BLaER1 treated with 17β-estradiol and CSF1 and Interleukin-3, amounts not matched to agents 10 nM and 100 nM (cell line): Measurements from ENCODE around the gene ZMYND10.

Experiments
- H3K27ac ChIP-seq, 11 experiments: shearing (Covaris generic); formaldehyde crosslinking; 2 replicates each; pipeline ENCODE4 v1.8.1; 2022
- H3K27me3 ChIP-seq, 11 experiments: shearing (Covaris generic); formaldehyde crosslinking; 2 replicates each; pipeline ENCODE4 v1.8.1; 2022
- H3K36me3 ChIP-seq, 11 experiments: shearing (Covaris generic); formaldehyde crosslinking; 2 replicates each; pipeline ENCODE4 v1.8.1; 2022
- H3K4me1 ChIP-seq, 10 experiments: shearing (Covaris generic); formaldehyde crosslinking; 2 replicates each; pipeline ENCODE4 v1.8.1; 2022
- H3K4me2 ChIP-seq, 11 experiments: shearing (Covaris generic); formaldehyde crosslinking; 2 replicates each; pipeline ENCODE4 v1.8.1; 2022
- H3K4me3 ChIP-seq, 10 experiments: shearing (Covaris generic); formaldehyde crosslinking; 2 replicates each; pipeline ENCODE4 v1.8.1; 2022
- H3K9ac ChIP-seq, 11 experiments: shearing (Covaris generic); formaldehyde crosslinking; 2 replicates each; pipeline ENCODE4 v1.8.1; 2022
- H3K9me3 ChIP-seq, 11 experiments: shearing (Covaris generic); formaldehyde crosslinking; replicated peaks in 1 of 11; 2 replicates each; pipeline ENCODE4 v1.8.1; 2022
- H4K20me1 ChIP-seq, 11 experiments: shearing (Covaris generic); formaldehyde crosslinking; 2 replicates each; pipeline ENCODE4 v1.8.1; 2022
- Cebpa-rat ChIP-seq, 11 experiments: shearing (Covaris generic); IDR thresholded peaks; 2 replicates each; pipeline ENCODE4 v1.8.1; 2022

Gene ZMYND10

GRCh38 chr3:50323092-50323600 is 22.4 kb downstream of the ZMYND10 start:
- H3K4me3 ChIP-seq: 0 out of 20 replicates have a peak overlapping the region, but pooled peaks of 1 of the 10 experiments have one; percentile 13
- peak overlapping the region in 9 of 11 experiments; percentile 15 to 99 (median 45); a peak in 14 of 22 replicates for H3K27ac ChIP-seq

GRCh38 chr3:50322386-50323091 is 23.0 kb downstream of the ZMYND10 start, which contains the start of gene HYAL2:
TSS of gene HYAL2 (minus strand) at chr3:50322745. CDS start at chr3:50320489, 2,256 bp downstream.
- H3K27ac ChIP-seq: peak within 1 kb of the TSS; percentile 94 to 100 (median 99)

More at GRCh38 chr3:50323092-50323600, 22.4 kb downstream of the ZMYND10 start:
- peak overlapping the region; percentile 90 to 99 (median 97); a peak in 21 of 22 replicates for H3K4me2 ChIP-seq
- H3K9ac ChIP-seq: peak overlapping the region; percentile 11 to 99 (median 58); a peak in 20 of 22 replicates
- H4K20me1 ChIP-seq: peaks cover 0 to 56% (median 28%) of the 10 kb centered on the region in 11 experiments; a peak in 17 of 22 replicates
- no peak for TF ChIP-seq Cebpa-rat (IDR thresholded peaks at IDR 0.05)
- H3K9me3 ChIP-seq: no peaks in the 10 kb centered on the region
- H3K27me3 ChIP-seq: no peaks in the 10 kb centered on the region
- H3K4me1 ChIP-seq: peaks cover 62 to 83% (median 76%) of the 10 kb centered on the region in 10 experiments
- peaks cover 7 to 50% (median 37%) of the 10 kb centered on the region in 11 experiments; a peak in 21 of 22 replicates for H3K36me3 ChIP-seq

GRCh38 chr3:50322115-50322385 is 23.5 kb downstream of the ZMYND10 start:
- peaks cover 68 to 89% (median 81%) of the 10 kb centered on the region in 10 experiments for H3K4me1 ChIP-seq
- H3K9ac ChIP-seq: peak overlapping the region; percentile 93 to 100 (median 99); a peak in 21 of 22 replicates
- no peaks in the 10 kb centered on the region for H3K9me3 ChIP-seq
- peak overlapping the region; percentile 73 to 89 (median 78) for H3K4me3 ChIP-seq
- H4K20me1 ChIP-seq: peaks cover 0 to 58% (median 35%) of the 10 kb centered on the region in 11 experiments; a peak in 17 of 22 replicates
- H3K27ac ChIP-seq: peak overlapping the region; percentile 94 to 100 (median 99); a peak in 20 of 22 replicates
- peaks cover 16 to 61% (median 48%) of the 10 kb centered on the region in 11 experiments; a peak in 21 of 22 replicates for H3K36me3 ChIP-seq
- H3K4me2 ChIP-seq: peak overlapping the region; percentile 90 to 99 (median 97)
- H3K27me3 ChIP-seq: no peaks in the 10 kb centered on the region
- TF ChIP-seq Cebpa-rat (IDR thresholded peaks at IDR 0.05): no peak

More at GRCh38 chr3:50322386-50323091, 23.0 kb downstream of the ZMYND10 start, which contains the start of gene HYAL2:
- H3K4me1 ChIP-seq: peaks cover 68 to 89% (median 81%) of the 10 kb centered on the region in 10 experiments
- peak within 1 kb of the TSS; percentile 90 to 99 (median 97) for H3K4me2 ChIP-seq
- peak within 1 kb of the TSS; percentile 73 to 89 (median 78) for H3K4me3 ChIP-seq
- no peaks in the 10 kb centered on the region for H3K27me3 ChIP-seq
- no peaks in the 10 kb centered on the region for H3K9me3 ChIP-seq
- H3K36me3 ChIP-seq: peaks cover 11 to 56% (median 43%) of the 10 kb centered on the region in 11 experiments; a peak in 21 of 22 replicates
- TF ChIP-seq Cebpa-rat (IDR thresholded peaks at IDR 0.05): no peak
- peak within 1 kb of the TSS; percentile 93 to 100 (median 99) for H3K9ac ChIP-seq
- peaks cover 0 to 58% (median 34%) of the 10 kb centered on the region in 11 experiments; a peak in 17 of 22 replicates for H4K20me1 ChIP-seq

- no peaks in the 10 kb centered on the region for H3K9me3 ChIP-seq
- no peak for TF ChIP-seq Cebpa-rat (IDR thresholded peaks at IDR 0.05)
- H3K4me1 ChIP-seq: peaks cover 68 to 89% (median 81%) of the 10 kb centered on the region in 10 experiments
- peaks cover 0 to 58% (median 38%) of the 10 kb centered on the region in 11 experiments; a peak in 18 of 22 replicates for H4K20me1 ChIP-seq
- H3K9ac ChIP-seq: peak overlapping the region; percentile 93 to 100 (median 99)
- peak overlapping the region; percentile 94 to 100 (median 99) for H3K27ac ChIP-seq
- peak overlapping the region; percentile 90 to 99 (median 97) for H3K4me2 ChIP-seq
- H3K4me3 ChIP-seq: peak overlapping the region; percentile 73 to 89 (median 78)
- no peaks in the 10 kb centered on the region for H3K27me3 ChIP-seq
- peaks cover 21 to 62% (median 50%) of the 10 kb centered on the region in 11 experiments; a peak in 21 of 22 replicates for H3K36me3 ChIP-seq
Observed at GRCh38 chr3:50321336-50322114, 24.0 kb downstream of the ZMYND10 start.

GRCh38 chr3:50320853-50321335 is 24.6 kb downstream of the ZMYND10 start:
- Histone ChIP-seq H3K4me3 (peak overlapping the region; percentile 73 to 89 (median 78)), H3K27me3 (no peaks in the 10 kb centered on the region), H3K4me1 (peaks cover 67 to 86% (median 79%) of the 10 kb centered on the region in 10 experiments), H3K9me3 (no peaks in the 10 kb centered on the region), H3K4me2 (peak overlapping the region; percentile 90 to 99 (median 97)), H3K9ac (peak overlapping the region; percentile 93 to 100 (median 99)), H3K27ac (peak overlapping the region; percentile 94 to 100 (median 99)), H3K36me3 (peaks cover 21 to 62% (median 50%) of the 10 kb centered on the region in 11 experiments; a peak in 21 of 22 replicates), H4K20me1 (peaks cover 0 to 57% (median 41%) of the 10 kb centered on the region in 11 experiments; a peak in 18 of 22 replicates)
- TF ChIP-seq Cebpa-rat (IDR thresholded peaks at IDR 0.05): no peak

- Histone ChIP-seq H3K4me1 (peaks cover 67 to 78% (median 75%) of the 10 kb centered on the region in 10 experiments), H3K27me3 (no peaks in the 10 kb centered on the region), H3K27ac (peak overlapping the region; percentile 94 to 100 (median 99); a peak in 21 of 22 replicates), H3K4me2 (peak overlapping the region; percentile 90 to 99 (median 97)), H3K9ac (peak overlapping the region; percentile 93 to 100 (median 99)), H3K9me3 (no peaks in the 10 kb centered on the region), H3K4me3 (peak overlapping the region; percentile 73 to 89 (median 78)), H3K36me3 (peaks cover 19 to 61% (median 46%) of the 10 kb centered on the region in 11 experiments; a peak in 19 of 22 replicates), H4K20me1 (peaks cover 0 to 50% (median 40%) of the 10 kb centered on the region in 11 experiments; a peak in 18 of 22 replicates)
- TF ChIP-seq Cebpa-rat (IDR thresholded peaks at IDR 0.05): no peak
Observed at GRCh38 chr3:50319894-50320625, 25.5 kb downstream of the ZMYND10 start.

- H3K9me3 ChIP-seq: no peaks in the 10 kb centered on the region
- TF ChIP-seq Cebpa-rat (IDR thresholded peaks at IDR 0.05): no peak
- H3K4me1 ChIP-seq: peaks cover 67 to 73% (median 70%) of the 10 kb centered on the region in 10 experiments
- H3K27ac ChIP-seq: peak overlapping the region in 4 of 11 experiments; percentile 12 to 32 (median 19); a peak in 3 of 22 replicates
- peak overlapping the region; percentile 29 to 100 (median 98); a peak in 17 of 22 replicates for H3K9ac ChIP-seq
- H4K20me1 ChIP-seq: peaks cover 0 to 47% (median 41%) of the 10 kb centered on the region in 11 experiments; a peak in 18 of 22 replicates
- H3K4me2 ChIP-seq: peak overlapping the region; percentile 90 to 99 (median 97)
- H3K4me3 ChIP-seq: peak overlapping the region in 7 of 10 experiments; percentile 14 to 87 (median 78); a peak in 12 of 20 replicates
- no peaks in the 10 kb centered on the region for H3K27me3 ChIP-seq
- H3K36me3 ChIP-seq: peaks cover 19 to 61% (median 50%) of the 10 kb centered on the region in 11 experiments; a peak in 19 of 22 replicates
Observed at GRCh38 chr3:50319181-50319893, 26.2 kb downstream of the ZMYND10 start.
